ENCODE results near the gene RPUSD1. TPM values are rescaled to one million over a fixed set of nuclear protein-coding genes. Genes with fewer than 3 reads are reported as not detected.

Gene RPUSD1
- total RNA-seq, 1 experiment from 2014 or later: 59.9 TPM

DNA sequence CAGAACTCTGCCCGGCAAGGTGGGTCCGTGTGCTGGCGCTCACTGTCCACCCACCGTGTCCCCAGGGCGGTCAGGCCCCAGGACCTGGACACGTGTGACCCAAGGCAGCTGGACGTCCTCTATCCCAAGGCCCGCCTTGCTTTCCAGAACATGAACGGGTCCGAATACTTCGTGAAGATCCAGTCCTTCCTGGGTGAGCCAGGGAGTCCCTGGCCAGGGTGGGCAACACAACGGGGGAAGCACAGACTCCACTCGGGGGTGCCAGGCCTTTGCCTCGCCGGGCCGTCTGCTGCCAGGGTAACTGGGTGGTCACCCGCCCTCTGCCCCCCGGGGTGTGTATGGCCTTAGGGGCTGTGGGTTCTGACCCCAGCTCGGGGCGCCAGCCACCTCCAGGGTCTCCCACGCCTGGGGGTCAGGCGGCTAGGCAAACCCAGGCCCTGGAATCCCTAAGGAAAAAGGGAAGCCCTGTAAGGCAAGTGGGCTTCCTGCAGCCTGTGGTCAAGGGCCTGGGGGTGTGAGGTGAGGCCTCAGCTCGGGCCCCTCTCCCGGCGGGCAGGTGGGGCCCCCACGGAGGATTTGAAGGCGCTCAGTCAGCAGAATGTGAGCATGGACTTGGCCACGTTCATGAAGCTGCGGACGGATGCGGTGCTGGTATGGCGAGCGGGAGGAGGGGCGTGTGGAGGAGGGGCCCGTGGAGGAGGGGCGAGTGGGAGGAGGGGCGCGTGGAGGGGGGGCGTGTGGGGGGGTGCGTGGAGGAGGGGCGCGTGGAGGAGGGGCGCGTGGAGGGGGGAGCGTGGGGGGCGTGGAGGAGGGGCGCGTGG lies 21.2 kb downstream of the RPUSD1 start:
- Histone ChIP-seq H4K20me1 (ENCODE audit: insufficient read depth) (no peaks in the 10 kb centered on the region), H3K4me1 (ENCODE audit: control insufficient read depth in 1 of 2, insufficient read depth in 2 of 2, low read length in 2 of 2) (peaks cover 14 to 15% of the 10 kb centered on the region in 2 experiments), H2AFZ (ENCODE audit: low read depth, low read length, poor library complexity, severe bottlenecking) (no peak overlapping the region), H3K79me2 (ENCODE audit: insufficient read depth, low read length) (peaks cover 14% of the 10 kb centered on the region; the same call in 1 of the 2 replicates), H3K9me3 (ENCODE audit: control insufficient read depth in 1 of 2, insufficient read depth in 1 of 2, low read depth in 1 of 2, low read length in 2 of 2) (no peaks in the 10 kb centered on the region), H3K36me3 (ENCODE audit: control insufficient read depth in 1 of 2, insufficient read depth in 2 of 2, low read length in 2 of 2) (peaks cover 7 to 11% of the 10 kb centered on the region in 2 experiments; a peak in 3 of 4 replicates), H3K4me2 (ENCODE audit: low read length) (no peak overlapping the region), H3K27me3 (ENCODE audit: insufficient read depth, low read length) (no peaks in the 10 kb centered on the region), H3K4me3 (replicated peaks in 1 of 2; ENCODE audit: low read depth in 1 of 2, low read length in 2 of 2) (no peak overlapping the region), H3K9me2 (ENCODE audit: insufficient read depth) (no peaks in the 10 kb centered on the region), H3K27ac (ENCODE audit: low read depth, low read length) (no peak overlapping the region; the same call in 1 of the 2 replicates), H3K9ac (ENCODE audit: low read length) (no peak overlapping the region)
- POLR2A ChIA-PET: no interaction called here
- RAD21 ChIA-PET (ENCODE audit: low non-redundant PET in 1 of 2, low total read pairs in 2 of 2, uncharacterized antibody in 2 of 2, unreplicated experiment in 2 of 2): no interaction called here
- TF ChIP-seq POLR2AphosphoS5 (IDR thresholded peaks at IDR 0.05; ENCODE audit: low read depth, low read length) (no peak), FOSL1 (IDR thresholded peaks at IDR 0.05; ENCODE audit: low read depth) (no peak), EZH2phosphoT487 (IDR thresholded peaks at IDR 0.05; ENCODE audit: borderline replicate concordance) (no peak), ELF1 (IDR thresholded peaks at IDR 0.05; ENCODE audit: borderline replicate concordance, low read depth) (no peak), POLR2A (IDR thresholded peaks at IDR 0.05; ENCODE audit: borderline replicate concordance, extremely low read depth, insufficient read depth, insufficient read length) (no peak), SRF (IDR thresholded peaks at IDR 0.05; ENCODE audit: low read depth) (no peak)
- TF ChIP-seq, protein P1, sequence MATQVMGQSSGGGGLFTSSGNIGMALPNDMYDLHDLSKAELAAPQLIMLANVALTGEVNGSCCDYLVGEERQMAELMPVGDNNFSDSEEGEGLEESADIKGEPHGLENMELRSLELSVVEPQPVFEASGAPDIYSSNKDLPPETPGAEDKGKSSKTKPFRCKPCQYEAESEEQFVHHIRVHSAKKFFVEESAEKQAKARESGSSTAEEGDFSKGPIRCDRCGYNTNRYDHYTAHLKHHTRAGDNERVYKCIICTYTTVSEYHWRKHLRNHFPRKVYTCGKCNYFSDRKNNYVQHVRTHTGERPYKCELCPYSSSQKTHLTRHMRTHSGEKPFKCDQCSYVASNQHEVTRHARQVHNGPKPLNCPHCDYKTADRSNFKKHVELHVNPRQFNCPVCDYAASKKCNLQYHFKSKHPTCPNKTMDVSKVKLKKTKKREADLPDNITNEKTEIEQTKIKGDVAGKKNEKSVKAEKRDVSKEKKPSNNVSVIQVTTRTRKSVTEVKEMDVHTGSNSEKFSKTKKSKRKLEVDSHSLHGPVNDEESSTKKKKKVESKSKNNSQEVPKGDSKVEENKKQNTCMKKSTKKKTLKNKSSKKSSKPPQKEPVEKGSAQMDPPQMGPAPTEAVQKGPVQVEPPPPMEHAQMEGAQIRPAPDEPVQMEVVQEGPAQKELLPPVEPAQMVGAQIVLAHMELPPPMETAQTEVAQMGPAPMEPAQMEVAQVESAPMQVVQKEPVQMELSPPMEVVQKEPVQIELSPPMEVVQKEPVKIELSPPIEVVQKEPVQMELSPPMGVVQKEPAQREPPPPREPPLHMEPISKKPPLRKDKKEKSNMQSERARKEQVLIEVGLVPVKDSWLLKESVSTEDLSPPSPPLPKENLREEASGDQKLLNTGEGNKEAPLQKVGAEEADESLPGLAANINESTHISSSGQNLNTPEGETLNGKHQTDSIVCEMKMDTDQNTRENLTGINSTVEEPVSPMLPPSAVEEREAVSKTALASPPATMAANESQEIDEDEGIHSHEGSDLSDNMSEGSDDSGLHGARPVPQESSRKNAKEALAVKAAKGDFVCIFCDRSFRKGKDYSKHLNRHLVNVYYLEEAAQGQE (IDR thresholded peaks at IDR 0.05; ENCODE audit: low read depth): no peak
- CTCF ChIA-PET: no interaction called here
- no TSS peak for BruUV-seq (replicated peaks)
- no peak for DNase-seq (ENCODE audit: low read depth, low spot score)
- intact Hi-C loops (cut with micrococcal nuclease): no loop called here
- no peak for ATAC-seq

Measured in HCT116 (cell line).